Karpas-422 (cell line): Measurements from ENCODE around the gene HDAC11. TPM values are rescaled to one million over a fixed set of nuclear protein-coding genes. Genes with fewer than 3 reads are reported as not detected.

ENCODE experiments used
- small RNA-seq: library from RNA; depleted of rRNA; stranded (forward); fragments of <200 nt; gene quantifications from one replicate; pipeline ENCODE3, GENCODE V24; 2014
- total RNA-seq: library from RNA; depleted of rRNA; stranded (reverse); fragments of >200 nt; shearing (Covaris generic); gene quantifications from 2 replicates; pipeline ENCODE4 v1.2.3, GENCODE V29; 2014; ENCODE audit warnings: low replicate concordance; rRNA removed

The HDAC11 gene
- total RNA-seq, 1 experiment from 2014 or later: 1.6 TPM

Small RNAs within 50 kb of the gene (small RNA-seq; reads per million reads assigned to genes)
- not detected for gene AC027124.2

Other genes with a start within 250 kb of the HDAC11 start
- gene NUP210, start 60.0 kb upstream of the HDAC11 start, total RNA-seq: 87.7 and 117 TPM in 2 replicates
- not detected in 2 replicates for gene FBLN2, start 68.8 kb downstream of the HDAC11 start, total RNA-seq